ENCODE measurements around the gene SURF4. TPM values are rescaled to one million over a fixed set of nuclear protein-coding genes. Genes with fewer than 3 reads are reported as not detected.
A peak's percentile ranks its signal among the peaks of the same experiment; 100 is the strongest.

The SURF4 gene
- total and polyA plus RNA-seq, 2 of the 13 experiments (the other 11 are each of a cell fraction or from before 2014, with no cell fraction given): 220 to 265 TPM

- no peak for TF ChIP-seq NPAS2 (CRISPR knock-in tag; IDR thresholded peaks at IDR 0.05; ENCODE audit: borderline replicate concordance)
- TF ChIP-seq ZNF572 (CRISPR knock-in tag; IDR thresholded peaks at IDR 0.05): no peak
- TF ChIP-seq ZFP41 (CRISPR knock-in tag; IDR thresholded peaks at IDR 0.05; ENCODE audit: borderline replicate concordance): no peak
- TF ChIP-seq ATF7-NPFF (CRISPR knock-in tag; IDR thresholded peaks at IDR 0.05; ENCODE audit: low read depth): no peak
- TF ChIP-seq RFX1 (IDR thresholded peaks at IDR 0.05): no peak
- peak; percentile 53; the same call in 1 of the 2 replicates for TF ChIP-seq ARID4A (CRISPR knock-in tag; IDR thresholded peaks at IDR 0.05; ENCODE audit: borderline replicate concordance)
- no peak for TF ChIP-seq ZNF224 (CRISPR knock-in tag; IDR thresholded peaks at IDR 0.05)
- no peak for TF ChIP-seq ZNF598 (CRISPR knock-in tag; IDR thresholded peaks at IDR 0.05; ENCODE audit: borderline replicate concordance)
- peak; percentile 36; a peak in 1 of 4 replicates for TF ChIP-seq HMGXB4 (CRISPR knock-in tag; IDR thresholded peaks at IDR 0.05; ENCODE audit: borderline replicate concordance in 1 of 2, low read depth in 1 of 2)
- no peak for TF ChIP-seq ZNF784 (CRISPR knock-in tag; IDR thresholded peaks at IDR 0.05; ENCODE audit: borderline replicate concordance)
- no peak for TF ChIP-seq HNF1A (IDR thresholded peaks at IDR 0.05; ENCODE audit: low read depth)
- no peak for TF ChIP-seq HNF1A (CRISPR knock-in tag; IDR thresholded peaks at IDR 0.05; ENCODE audit: borderline replicate concordance)
- no peak for TF ChIP-seq ZNF251 (CRISPR knock-in tag; IDR thresholded peaks at IDR 0.05)
- TF ChIP-seq ISL2 (CRISPR knock-in tag; IDR thresholded peaks at IDR 0.05): no peak
- no peak for TF ChIP-seq TRIM22 (IDR thresholded peaks at IDR 0.05)
- no peak for TF ChIP-seq ZNF567 (CRISPR knock-in tag; IDR thresholded peaks at IDR 0.05; ENCODE audit: borderline replicate concordance)
- TF ChIP-seq SRY (CRISPR knock-in tag; IDR thresholded peaks at IDR 0.05): no peak
These were observed 640 bp downstream of the SURF4 start (continued) for GRCh38 chr9:133375116-133375723.
